Stimulated activated CD8-positive, alpha-beta memory T cell treated with anti-CD3 and anti-CD28 coated beads, Interleukin-15, amount 100 ng/mL, for 4 hours (primary cell): ENCODE results near the gene MC3R.
"Not testable (repeated sequence)": the region's sequence is repeated elsewhere in the genome, so short reads cannot be mapped to it uniquely, and the experiment has no call there.

Experiments
- DNase-seq, 2 donors: peaks; one replicate each; pipeline ENCODE4 v3.0.0-alpha.2; 2020; ENCODE audit warnings: low read depth in 2 of 2

Gene MC3R

DNA sequence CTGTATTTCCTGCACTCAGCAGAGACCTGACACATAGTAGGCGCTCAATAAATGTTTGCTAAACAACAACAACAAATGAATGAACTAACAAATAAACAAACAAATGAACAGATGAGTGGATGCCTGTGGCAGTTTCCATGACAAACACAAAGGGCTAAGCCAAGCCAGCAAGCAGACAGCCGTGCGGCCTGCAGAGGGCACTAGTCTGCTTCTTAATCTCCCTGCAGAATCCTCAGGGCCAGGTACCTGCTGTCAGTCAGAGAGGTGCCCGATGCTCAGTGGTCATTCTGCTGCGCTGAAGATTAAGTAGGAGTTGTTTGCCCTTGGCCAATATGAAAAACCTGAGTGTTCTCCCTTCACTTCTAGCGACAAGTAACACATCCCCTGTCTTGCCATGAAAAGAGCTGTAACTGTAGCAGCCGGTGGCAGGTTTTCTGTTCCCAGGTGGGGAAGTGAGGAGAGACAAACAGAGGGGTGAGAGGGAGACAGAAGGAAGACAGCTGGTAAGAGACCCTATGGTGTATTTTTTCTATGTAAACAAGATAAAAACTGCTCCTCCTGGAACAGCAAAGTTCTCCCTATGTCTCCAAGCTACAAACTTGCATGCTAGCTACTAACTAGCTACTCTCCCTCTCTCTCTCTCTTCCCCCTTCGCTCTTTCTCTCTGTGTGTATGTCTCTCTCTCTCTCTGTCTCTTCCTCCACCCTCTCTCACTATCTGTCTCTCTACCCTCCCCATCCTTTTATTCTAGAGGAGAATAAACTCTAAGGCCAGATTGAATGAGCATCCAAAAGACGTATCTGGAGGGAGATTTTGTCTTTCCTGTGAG, at the start of gene MC3R:
Gene MC3R, plus strand, starts transcription at position 779 of the 829 bp plus-strand sequence. CDS start 112 bp downstream, outside the sequence.
- DNase-seq = no peak

GRCh38 chr20:56200456-56200855, 48.1 kb upstream of the MC3R start:
- no peak for DNase-seq

DNA sequence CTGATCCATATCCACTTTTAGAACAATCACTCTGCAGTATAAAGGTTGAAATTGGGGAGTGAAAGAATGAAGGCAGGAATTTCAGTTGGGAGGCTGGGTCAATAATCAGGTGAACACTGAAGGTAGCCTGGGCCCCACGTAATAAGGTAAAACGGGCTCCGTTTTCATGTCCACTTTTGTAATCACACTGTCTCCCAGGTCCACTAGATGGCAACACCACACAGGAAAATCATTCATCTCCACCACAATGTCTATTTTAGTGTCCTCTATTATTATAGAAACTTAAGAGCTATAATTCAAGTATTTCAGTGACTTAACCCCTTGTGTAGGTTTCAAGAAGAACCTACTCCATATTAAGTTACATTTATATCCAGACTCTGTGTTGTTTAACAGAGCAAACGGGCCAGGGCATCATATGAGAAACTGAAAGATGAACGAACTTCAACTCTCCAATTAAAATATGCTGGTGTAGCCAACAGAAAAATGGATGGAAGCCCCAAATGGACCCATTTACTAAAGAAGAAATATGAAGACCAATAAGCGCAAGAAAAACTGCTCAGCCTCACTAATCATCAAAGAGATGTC, 45.9 kb upstream of the MC3R start:
- no peak for DNase-seq

DNA sequence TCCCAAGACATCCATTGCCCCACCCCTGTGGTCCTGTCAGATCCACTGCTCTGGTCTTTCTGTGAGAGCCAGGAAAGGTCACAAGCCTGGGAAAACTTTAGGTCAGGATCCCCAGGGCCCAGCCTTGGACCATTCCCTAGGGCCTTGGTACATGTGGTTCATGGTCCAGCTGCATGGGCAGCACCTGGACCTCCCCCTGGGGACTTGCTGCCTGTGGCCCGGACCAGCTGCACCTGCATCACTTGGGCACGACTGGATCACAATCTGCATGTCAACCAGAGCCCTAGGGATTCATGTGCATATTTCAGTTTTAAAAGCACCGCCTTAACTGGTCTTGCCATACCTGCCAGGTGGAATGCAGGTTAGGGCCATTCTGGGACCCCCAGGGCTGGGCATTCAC, 44.3 kb upstream of the MC3R start:
- no peak for DNase-seq

DNA sequence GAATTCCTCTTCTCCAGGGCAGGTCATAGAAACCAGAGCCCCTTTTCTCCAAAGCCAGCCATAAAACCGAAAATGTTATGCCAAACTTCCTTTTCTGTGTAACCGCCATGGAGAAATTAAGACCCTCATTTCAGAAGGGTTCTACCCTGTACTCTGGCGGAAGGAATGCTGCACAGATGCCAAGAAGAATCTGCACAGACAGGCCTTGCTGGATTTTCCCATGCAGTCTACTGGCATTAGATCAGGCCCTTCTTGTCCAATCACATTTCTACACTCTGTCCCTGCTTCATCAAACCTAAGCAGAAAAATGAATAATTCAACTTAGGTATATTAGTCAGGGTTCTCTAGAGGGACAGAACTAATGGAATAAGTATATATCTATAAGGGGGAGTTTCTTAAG, 43.2 kb upstream of the MC3R start:
- DNase-seq = no peak

DNA sequence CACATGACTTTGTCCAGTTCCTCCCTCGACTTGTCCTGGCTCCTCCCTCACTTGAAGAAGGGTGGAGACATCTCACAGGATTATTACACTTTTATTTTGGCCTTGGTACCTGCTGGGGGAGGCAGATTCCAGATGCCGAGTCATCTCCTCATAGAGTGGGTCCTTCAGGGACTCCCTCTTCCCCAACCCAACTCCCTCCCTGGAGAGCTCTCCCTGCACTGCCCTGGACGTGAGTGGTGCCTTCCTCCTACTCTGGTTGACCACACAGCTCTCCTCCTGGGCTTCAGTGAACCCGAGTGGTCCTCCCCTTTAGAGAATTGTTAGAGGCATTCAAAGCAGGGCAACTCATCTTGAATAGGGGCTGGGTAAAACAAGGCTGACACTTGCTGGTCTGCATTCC, 40.9 kb upstream of the MC3R start:
- DNase-seq = no peak

- no peak for DNase-seq
Measured at GRCh38 chr20:56208121-56208520, 40.4 kb upstream of the MC3R start.

DNA sequence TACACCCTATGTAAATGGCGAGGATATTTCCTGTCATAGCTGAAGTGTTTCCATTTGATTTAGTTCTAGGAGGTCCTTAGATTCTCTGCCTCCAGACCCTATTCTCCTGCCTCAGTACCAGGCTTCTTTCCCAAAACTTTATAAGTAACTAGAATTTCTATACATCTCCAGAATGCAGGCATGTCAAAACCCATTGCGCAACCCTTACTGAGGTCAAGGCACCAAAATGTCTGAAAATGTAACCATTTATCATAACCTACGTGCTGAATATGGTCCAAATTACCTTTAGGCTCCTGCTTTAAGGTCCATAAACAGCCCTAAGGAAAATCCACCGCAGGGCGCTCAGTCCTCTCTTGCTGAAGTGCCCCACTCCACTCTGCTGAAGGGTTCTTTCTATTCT, 37.5 kb upstream of the MC3R start:
- no peak for DNase-seq

- DNase-seq = no peak
Measured at GRCh38 chr20:56212091-56212490, 36.4 kb upstream of the MC3R start.

DNA sequence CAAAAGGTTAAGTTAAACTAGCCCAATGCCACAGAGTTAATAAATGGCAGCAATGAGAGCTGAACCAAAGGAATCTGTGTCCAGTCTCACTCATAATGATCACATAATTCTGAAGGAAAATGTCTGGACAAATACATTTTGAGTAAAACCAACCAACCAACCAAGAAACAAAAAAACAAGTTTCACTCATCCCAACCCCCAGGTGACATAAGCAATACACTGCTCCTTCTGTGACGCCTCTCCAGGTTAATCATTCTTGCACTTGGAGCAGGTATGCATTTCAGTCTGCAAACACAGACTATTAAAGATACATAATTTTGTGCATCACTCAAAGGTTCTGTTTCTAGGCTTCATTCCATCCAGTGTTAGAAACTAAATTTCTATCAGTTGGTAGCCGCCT, 35.2 kb upstream of the MC3R start:
- no peak for DNase-seq

- no peak for DNase-seq
Measured at GRCh38 chr20:56215115-56215514, 33.4 kb upstream of the MC3R start.

- DNase-seq = no peak
Measured at GRCh38 chr20:56217829-56218228, 30.7 kb upstream of the MC3R start.

GRCh38 chr20:56221186-56221585, 27.3 kb upstream of the MC3R start:
- not testable (repeated sequence) for DNase-seq

DNA sequence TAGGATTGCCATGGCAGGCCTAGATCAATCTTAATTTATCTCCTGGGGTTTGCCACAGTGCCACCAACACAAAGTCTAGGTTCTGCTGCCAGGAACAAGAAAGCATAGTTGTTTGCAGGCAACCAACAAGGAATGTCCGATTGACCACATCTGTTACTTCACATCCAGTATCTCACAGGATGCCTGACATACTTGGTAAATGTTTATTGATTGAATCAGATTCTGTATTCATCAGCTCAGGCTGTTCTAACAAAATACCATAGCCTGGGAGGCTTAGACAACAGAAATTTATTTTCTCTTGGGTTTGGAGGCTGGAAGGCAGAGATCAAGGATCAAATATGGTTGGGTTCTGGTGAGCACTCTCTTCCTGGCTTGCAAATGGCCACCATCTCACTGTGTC, 26.3 kb upstream of the MC3R start:
- no peak for DNase-seq

DNA sequence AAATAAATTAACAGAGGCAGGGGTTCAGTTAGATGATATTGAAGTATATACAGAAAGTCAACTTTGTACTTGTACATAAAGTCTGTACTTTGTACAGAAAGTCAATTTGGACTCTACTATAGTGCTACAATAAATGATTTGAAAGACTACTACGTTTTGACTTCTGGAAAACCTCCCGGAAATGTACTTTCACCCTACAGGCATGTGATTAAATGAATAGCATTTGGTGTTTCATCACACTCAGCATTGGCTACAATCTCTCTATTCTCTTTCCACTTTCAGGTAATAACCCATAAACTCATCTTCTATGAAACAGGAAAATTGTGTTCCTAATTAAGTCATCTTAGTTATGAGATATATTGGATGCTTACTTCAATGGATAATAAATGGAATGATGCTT, 25.6 kb upstream of the MC3R start:
- no peak for DNase-seq

DNA sequence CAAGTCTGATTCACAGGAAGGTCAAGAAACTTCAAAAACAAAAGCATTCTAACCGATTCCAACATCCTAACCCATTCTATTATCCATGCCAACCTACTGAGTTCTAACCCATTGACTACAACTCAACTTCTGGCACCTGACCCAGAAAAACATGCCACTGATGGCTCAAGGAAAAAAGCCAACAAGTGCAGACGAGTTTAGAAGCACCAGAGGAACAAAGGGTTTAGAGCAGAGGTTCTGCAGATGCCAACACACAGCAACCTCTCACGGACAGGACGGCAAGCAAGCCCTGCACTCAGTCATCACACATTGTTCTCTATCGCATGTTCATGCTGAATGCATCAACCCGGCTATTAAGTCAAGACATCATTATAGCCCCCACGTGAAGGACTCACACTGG, 25.2 kb upstream of the MC3R start:
- DNase-seq = no peak

- DNase-seq = no peak
Measured at GRCh38 chr20:56228021-56228420, 20.5 kb upstream of the MC3R start.

- no peak for DNase-seq
Measured at GRCh38 chr20:56229812-56230211, 18.7 kb upstream of the MC3R start.

GRCh38 chr20:56234110-56234509, 14.4 kb upstream of the MC3R start:
- no peak for DNase-seq

DNA sequence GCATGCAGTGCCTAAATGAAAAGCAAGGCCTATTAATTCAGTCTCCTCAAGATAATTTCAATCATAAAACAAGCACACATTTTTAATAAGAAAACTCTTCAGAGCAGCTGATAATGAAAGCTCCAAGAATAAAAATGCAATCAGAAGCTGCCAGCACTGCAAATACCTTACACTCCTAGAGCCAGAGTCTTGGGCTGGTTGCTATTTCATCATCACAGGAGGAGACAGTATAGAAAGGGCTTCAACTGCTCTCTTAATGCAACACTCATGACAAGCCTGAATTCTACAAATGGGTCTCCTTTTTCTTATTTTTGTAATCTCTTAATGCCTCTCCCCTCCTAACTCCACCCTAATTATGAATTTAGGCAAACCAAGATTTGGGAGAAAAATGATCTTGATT, 11.2 kb upstream of the MC3R start:
- DNase-seq = no peak

GRCh38 chr20:56244259-56244658, 4.3 kb upstream of the MC3R start:
- no peak for DNase-seq

- no peak for DNase-seq
Measured at GRCh38 chr20:56245761-56246160, 2.8 kb upstream of the MC3R start.

DNA sequence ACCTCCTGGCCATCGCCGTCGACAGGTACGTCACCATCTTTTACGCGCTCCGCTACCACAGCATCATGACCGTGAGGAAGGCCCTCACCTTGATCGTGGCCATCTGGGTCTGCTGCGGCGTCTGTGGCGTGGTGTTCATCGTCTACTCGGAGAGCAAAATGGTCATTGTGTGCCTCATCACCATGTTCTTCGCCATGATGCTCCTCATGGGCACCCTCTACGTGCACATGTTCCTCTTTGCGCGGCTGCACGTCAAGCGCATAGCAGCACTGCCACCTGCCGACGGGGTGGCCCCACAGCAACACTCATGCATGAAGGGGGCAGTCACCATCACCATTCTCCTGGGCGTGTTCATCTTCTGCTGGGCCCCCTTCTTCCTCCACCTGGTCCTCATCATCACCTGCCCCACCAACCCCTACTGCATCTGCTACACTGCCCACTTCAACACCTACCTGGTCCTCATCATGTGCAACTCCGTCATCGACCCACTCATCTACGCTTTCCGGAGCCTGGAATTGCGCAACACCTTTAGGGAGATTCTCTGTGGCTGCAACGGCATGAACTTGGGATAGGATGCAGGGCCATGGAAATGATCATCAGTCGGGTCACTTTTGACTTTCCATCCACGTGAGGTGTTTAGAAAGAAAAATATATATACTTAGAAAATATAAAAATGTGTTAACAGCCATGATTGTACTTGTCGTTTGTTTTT, 868 bp downstream of the MC3R start:
- DNase-seq = no peak
